MM.1S (cell line): ENCODE measurements around the gene CCDC159.
"Not testable (repeated sequence)": the region's sequence is repeated elsewhere in the genome, so short reads cannot be mapped to it uniquely, and the experiment has no call there.

Experiments used
- CTCF ChIP-seq: fragments of 300-600 bp; sonication (generic); IDR thresholded peaks from 2 replicates; pipeline ENCODE4 v1.5.1; 2016; ENCODE audit warnings: antibody characterized with exemption, low read length, mixed read lengths
- EZH2 ChIP-seq: fragments of 300-600 bp; sonication (generic); optimal IDR thresholded peaks from 2 replicates; pipeline ENCODE3; 2017; ENCODE audit warnings: low read depth, mild to moderate bottlenecking, antibody characterized with exemption, low read length, mixed read lengths
- EZH2phosphoT487 ChIP-seq: fragments of 300-600 bp; sonication (generic); IDR thresholded peaks from 2 replicates; pipeline ENCODE4 v1.6.1; 2018; ENCODE audit warnings: antibody characterized with exemption, low read length

- TF ChIP-seq CTCF, EZH2phosphoT487, EZH2: not testable (repeated sequence)
Observed at GRCh38 chr19:11333838-11334237, 12.5 kb upstream of the CCDC159 start.
